Measurements from ENCODE around the gene IFNE. TPM values are rescaled to one million over a fixed set of nuclear protein-coding genes. Genes with fewer than 3 reads are reported as not detected.

The IFNE gene
- total and polyA plus RNA-seq, 2 donors (not counting 3 experiments of a cell fraction or from before 2014, with no cell fraction given), result 0.22 to 1.4 TPM

GRCh38 chr9:21504113-21504512 is 22.0 kb upstream of the IFNE start:
- no peak for FAIRE-seq
- H3K4me2 ChIP-seq (ENCODE audit: insufficient read depth, low read length), result no peak overlapping the region
- dilution Hi-C loops (cut with MboI; ENCODE audit: extremely low pct_ligation_motif_present, low sequenced_read_pairs) (no loop called here), intact Hi-C loops (cut with micrococcal nuclease) (no loop called here)
- no peak overlapping the region for H3K9ac ChIP-seq (replicated peaks; ENCODE audit: extremely low read depth, insufficient read depth, low read length)
- H3K27me3 ChIP-seq (ENCODE audit: control insufficient read depth in 2 of 2, insufficient read depth in 2 of 2, low read length in 2 of 2), result no peaks in the 10 kb centered on the region
- peaks cover 29% of the 10 kb centered on the region for H3K4me1 ChIP-seq (ENCODE audit: control insufficient read depth, extremely low read depth, insufficient read depth, low read length)
- CTCF ChIA-PET, result no interaction called here
- H3K9me3 ChIP-seq (replicated peaks; ENCODE audit: control insufficient read depth, insufficient read depth, low read length), result no peaks in the 10 kb centered on the region
- no peak for DNase-seq (ENCODE audit: low read depth, low spot score)
- no peak for TF ChIP-seq GATA2 (IDR thresholded peaks at IDR 0.05; ENCODE audit: insufficient read depth, insufficient read length, low read depth, low read length)
- no peak for TF ChIP-seq FOS (IDR thresholded peaks at IDR 0.05; ENCODE audit: borderline replicate concordance, insufficient read depth, low read length)
- TF ChIP-seq MAX (IDR thresholded peaks at IDR 0.05; ENCODE audit: insufficient read depth, insufficient read length), result no peak
- TF ChIP-seq POLR2AphosphoS5 (IDR thresholded peaks at IDR 0.05; ENCODE audit: insufficient read depth, low read depth, low read length), result no peak
- no peak for TF ChIP-seq MYC (IDR thresholded peaks at IDR 0.05; ENCODE audit: low read depth, low read length)
- no peak for TF ChIP-seq CTCF (IDR thresholded peaks at IDR 0.05; ENCODE audit: extremely low read depth in 1 of 2, insufficient read depth in 1 of 2, low read depth in 1 of 2, low read length in 2 of 2)
- TF ChIP-seq EZH2 (IDR thresholded peaks at IDR 0.05; ENCODE audit: borderline replicate concordance, low read depth, low read length, severe bottlenecking), result no peak
- TF ChIP-seq POLR2A (IDR thresholded peaks at IDR 0.05; ENCODE audit: low read depth, low read length), result no peak
- BruUV-seq (replicated peaks), result no TSS peak
- H3K9me1 ChIP-seq (replicated peaks; ENCODE audit: control insufficient read depth, extremely low read depth, insufficient read depth, low read length), result no peaks in the 10 kb centered on the region
- H3K27ac ChIP-seq (ENCODE audit: insufficient read depth, low read depth, low read length), result no peak overlapping the region
- no peaks in the 10 kb centered on the region for H3K36me3 ChIP-seq (ENCODE audit: control insufficient read depth in 2 of 2, extremely low read depth in 1 of 2, insufficient read depth in 2 of 2, low read length in 2 of 2)
- no peaks in the 10 kb centered on the region for H4K20me1 ChIP-seq (replicated peaks; ENCODE audit: control insufficient read depth, extremely low read depth, insufficient read depth, low read length)
- no peak overlapping the region for H3K4me3 ChIP-seq (replicated peaks in 1 of 3; ENCODE audit: insufficient read depth in 1 of 3, low read depth in 1 of 3, low read length in 3 of 3)
- H2AFZ ChIP-seq (ENCODE audit: low read depth, low read length), result no peak overlapping the region
- POLR2A ChIA-PET, result no interaction called here
- H3K79me2 ChIP-seq (ENCODE audit: control insufficient read depth, insufficient read depth, low read length), result peaks cover 39% of the 10 kb centered on the region

Measured in endothelial cell of umbilical vein (primary cell).